NCI-H526 treated with DMSO at 0.1 percent for 48 hours (cell line): ENCODE measurements around the gene KCNJ14.

Experiments used
- DNase-seq: peaks from one replicate; lab custom pipeline; 2025; lab: John Stamatoyannopoulos, UW

The KCNJ14 gene

DNA sequence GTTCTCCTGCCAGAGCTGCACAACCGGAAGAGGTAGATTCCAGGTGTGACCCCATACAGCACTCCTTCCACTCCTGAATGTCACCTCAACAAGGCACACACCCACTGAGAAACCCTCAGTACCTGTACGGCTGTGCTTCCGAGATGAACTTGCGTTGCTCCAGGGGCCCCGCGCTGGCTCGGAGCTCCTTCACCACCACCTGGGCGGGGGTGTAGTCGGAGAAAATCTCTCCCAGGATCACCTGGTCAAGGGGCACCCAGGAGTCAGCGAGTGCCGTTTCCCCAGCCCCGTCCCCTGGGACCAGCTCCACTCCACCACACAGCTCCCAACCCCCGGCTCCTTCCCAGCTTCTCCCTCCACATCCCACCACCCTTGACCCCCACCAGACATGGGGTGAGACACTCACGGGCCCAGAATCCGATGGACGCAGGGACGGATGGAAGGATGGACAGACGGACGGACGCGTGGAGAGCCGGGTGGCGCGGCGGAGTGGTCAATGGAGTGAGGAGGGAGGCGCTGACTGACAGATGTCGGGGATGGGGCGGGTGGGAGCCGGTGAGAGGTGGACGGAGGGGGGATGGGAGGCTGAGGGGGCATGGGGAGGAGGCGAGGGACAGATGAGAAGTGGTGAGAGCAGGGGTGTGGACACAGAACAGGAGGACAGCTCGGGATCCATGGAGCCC lies 53.5 kb downstream of the KCNJ14 start:
- DNase-seq: no peak

DNA sequence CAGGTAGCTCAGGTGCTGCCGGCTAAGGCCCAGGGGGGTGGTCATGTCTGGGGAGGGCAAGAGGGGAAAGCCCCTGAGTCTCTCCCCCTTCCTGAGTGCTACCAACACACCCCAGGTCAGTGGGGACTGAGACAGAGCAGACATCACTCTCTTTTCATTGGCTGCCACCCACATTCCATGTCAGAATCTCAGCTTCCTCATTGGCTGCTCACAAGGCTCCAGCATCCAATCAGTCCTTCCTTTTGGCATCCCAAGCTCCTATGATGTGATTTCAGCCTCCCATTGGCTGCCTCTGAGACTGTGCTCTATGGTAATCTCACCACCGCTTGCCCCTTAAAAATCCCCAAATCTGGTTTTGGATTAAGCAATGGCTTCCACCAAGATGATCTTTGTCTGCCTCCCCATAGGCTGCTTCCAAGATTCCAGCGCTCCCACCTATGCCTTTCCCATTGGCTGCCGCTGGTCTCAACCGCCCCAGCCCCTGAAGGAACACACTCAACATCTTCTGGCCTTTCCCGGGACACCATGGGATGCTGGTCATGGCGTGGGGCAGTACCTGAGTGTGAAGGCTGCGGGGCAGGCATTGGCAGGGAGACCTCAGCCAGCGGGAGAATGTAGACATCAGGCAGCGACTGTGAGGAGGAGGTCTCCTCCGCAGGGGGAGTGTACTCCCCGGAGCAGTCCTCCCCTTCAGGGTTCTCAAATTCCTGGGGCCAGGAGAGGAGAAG lies 54.3 kb downstream of the KCNJ14 start:
- no peak for DNase-seq

DNA sequence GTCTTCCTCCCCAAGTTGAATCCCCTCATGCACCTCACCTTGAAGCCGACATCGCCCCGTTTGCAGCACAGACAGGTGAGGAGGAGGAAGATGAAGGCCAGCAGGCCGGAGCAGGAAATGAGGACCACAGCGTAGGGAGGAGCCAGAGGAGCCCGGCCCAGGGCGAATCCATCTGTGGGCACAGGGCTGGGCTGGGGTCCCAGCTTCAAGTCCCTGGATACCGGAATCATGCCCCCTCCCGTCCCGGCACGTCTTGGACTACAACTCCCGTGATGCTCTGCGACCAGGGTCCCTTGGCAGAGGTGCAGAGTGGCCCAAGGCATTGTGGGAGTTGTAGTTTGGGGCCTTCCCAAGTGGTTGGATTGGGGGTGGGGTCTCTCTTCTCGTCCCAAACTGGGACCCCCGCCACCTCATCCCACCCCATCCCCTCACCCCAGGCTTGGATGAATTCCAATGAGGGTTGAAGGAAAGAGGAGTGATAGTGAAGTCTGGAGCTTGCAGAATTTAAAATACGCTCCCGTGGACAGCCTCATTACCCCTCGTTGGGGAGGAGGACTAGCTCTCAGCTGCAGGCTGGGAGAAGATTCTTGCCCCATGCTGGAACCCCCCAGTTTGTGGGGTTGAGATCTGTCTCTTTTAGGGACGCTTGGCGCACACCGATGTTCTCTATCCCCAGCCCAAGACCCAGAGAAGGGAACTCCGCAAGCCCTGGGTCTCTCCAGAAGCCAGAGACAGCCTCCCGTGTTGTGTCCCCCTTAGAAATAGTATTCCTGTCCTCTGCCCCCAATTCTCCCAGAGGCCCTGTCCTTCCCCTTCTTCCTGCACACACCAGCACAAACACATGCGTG lies 55.3 kb downstream of the KCNJ14 start:
- DNase-seq: no peak

DNA sequence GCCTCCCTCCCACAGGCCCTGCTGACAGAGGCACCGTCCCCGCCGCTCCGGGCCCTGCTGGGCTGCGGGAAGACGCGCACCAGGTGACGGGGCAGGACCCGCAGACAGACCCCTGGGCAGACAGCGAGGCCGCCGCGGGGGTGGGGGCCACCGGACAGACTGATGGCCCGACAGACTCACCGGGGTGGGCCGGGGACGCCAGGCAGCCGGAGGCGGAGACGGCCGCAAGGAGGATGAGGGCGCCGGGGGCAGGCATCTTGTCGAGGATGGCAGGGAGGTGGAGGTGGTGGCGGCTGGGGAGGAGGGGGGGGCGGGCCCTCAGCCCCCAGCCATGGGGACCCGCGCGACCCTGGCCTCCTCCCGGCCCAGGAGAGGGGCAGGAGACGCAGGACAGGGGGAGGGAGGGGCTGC lies 56.0 kb downstream of the KCNJ14 start:
- DNase-seq: no peak

DNA sequence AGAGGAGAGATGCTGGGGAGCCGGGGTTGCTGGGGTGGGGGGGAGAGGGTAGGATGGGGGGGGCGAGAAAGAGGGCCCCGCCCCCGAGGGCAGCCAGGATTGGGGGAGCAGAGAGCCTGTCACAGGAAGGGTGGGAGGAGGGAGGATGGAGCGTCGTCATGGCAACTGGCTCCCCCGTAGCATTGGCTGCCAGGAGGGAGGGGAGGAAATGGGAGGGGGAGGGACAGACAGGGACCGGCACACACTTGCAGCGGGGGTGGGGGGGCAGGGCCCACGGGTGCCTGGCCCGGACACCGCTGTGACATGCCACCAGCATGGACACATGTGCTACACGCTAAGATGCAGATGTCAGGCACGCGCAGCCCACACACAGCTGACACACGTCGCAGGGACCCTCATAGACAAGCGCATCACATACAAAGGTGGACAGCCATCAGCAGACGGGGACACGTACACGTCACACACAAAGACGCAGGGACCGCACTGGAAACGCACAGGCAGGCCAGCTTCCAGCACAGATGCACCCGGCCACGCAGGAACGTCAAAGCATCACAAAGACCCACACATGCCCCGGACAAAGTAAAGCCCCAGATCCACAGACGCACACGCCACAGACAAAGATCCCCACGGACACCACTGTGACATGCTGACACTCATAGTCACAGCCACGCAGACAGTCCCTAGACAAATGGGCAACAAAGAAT lies 56.6 kb downstream of the KCNJ14 start, which contains the start of gene LMTK3:
LMTK3 (minus strand) TSS at position 36 of the 704 bp plus-strand sequence. CDS start 259 bp downstream, outside the sequence.
- DNase-seq: no peak

DNA sequence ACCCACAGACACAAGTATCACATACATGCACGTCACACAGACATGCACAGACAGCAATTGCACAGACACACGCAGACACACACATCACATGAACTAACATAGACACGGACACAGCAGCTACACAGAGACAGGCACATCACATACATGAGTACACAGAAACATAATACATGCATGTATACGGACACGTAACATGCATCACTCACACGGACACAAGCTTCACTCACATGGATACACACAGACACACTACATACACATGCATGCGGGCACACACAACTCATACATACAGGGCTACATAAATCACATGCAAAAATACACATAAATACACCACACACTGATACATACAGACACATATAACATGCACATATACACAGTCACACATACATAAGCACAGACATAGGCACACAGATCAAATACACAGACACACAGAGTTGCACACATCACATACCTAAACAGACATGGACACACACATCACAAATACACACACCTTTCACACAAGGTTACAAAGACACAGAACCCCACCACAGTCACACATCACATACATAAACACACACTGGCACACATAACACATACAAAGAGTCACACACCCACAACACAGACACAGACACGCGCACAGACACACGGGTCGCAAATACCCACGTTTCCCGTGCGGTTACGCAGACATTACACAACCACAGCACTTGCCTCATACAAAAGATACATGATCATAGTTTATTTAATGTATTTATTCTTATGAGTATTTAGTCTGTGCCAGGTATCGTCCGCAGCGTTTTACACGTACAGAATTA lies 57.3 kb downstream of the KCNJ14 start:
- no peak for DNase-seq

DNA sequence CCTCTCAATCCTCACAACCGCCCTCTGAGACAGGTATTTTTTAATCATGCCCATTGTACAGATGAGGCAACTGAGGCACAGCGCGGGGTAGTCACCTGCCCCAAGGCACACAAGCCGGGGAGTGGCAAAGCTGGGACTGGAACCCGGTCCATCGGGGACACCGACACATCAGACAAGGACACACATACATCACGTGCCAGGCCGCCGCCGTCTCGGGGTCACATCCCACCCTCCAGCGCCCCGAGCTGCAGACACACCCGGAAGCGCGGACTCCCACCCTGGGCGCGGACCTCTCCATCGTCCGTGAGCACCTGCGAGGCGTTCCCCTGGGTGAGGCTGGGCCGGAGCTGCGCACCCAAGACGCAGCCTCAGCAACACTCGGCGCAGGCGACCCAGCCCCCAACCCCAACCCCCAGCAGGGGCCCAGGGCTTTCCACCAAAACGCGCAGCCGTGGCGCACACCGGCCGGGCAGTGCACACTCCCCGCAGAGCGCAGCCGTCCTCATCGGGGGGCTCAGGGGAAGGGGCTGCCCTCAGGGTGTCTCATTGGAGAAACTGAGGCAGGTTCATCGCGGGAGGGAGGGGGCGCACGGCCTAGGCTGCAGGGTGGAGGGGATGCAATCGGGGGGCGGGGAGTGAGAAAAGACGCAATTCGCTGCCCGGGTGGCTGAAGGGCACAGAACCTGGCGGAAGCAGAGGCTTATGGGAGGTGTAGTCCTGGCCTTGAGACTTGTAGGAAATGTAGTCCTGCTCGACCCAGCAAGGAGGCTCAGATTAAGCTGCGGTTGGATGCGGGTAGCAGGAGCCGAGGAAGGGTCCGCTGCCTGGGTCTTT lies 58.1 kb downstream of the KCNJ14 start:
- DNase-seq: peak; percentile 58

DNA sequence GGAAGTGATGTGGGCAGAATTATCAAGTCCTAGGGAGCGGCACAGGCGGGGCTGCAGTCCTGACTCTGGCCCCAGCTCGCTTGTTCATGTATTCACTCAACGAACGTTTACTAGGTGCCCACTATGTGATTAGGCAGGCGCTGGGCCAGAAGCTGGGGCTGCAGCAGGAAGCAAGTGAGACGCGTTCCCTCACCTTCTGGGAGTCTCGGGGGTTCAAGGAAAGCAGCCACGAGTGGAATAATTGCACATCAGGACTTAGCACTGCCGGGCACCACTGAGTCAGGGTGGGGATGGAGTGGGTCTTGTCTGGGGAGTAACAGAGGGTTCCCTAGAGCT lies 58.7 kb downstream of the KCNJ14 start:
- no peak for DNase-seq

DNA sequence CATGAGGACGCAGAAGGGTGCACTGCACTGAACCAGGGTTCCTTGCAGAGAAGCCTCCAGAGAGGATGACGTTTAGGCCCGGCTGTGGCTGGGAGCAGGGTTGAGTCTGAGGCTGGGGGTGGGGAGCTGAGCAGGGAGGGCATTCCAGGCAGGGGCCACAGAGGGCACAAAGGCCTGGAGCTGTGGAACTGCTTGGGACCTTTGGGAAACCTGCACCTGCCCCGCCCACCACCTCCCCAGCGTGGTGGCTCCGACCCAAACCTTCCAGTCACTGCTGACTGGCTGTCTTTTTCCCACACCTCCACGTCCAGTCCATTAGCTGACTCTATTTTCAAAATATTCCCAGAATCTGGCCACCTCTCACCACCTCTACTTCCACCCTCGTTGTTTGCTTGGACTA lies 61.2 kb downstream of the KCNJ14 start:
- DNase-seq: no peak
